ENCODE data around the gene ARMC9. TPM values are rescaled to one million over a fixed set of nuclear protein-coding genes. Genes with fewer than 3 reads are reported as not detected.
"Not testable (repeated sequence)": the region's sequence is repeated elsewhere in the genome, so short reads cannot be mapped to it uniquely, and the experiment has no call there.

The ARMC9 gene
- total and polyA plus RNA-seq, 8 donors = 3.7 to 15.0 (median 8.1) TPM

GRCh38 chr2:231405601-231406367 lies 207.4 kb downstream of the ARMC9 start:
- intact Hi-C loops (cut with DNase I) = not testable (repeated sequence)

GRCh38 chr2:231407686-231408085 lies 209.3 kb downstream of the ARMC9 start:
- Histone ChIP-seq H3K4me1 (peaks cover 10 to 42% (median 22%) of the 10 kb centered on the region in 3 donors), H3K27ac (peak overlapping the region; percentile 43 to 94 (median 80))
- FAIRE-seq; H3K9me3 ChIP-seq; ATAC-seq; H3K4me3 ChIP-seq; intact Hi-C loops (cut with DNase I); H3K36me3 ChIP-seq; H3K27me3 ChIP-seq; DNase-seq: not testable (repeated sequence)
- 11 to 18% methylated on average over 5 of the region's 5 CpGs for WGBS, 2 donors

More at GRCh38 chr2:231405601-231406367, 207.4 kb downstream of the ARMC9 start:
- H3K36me3 ChIP-seq, H3K9me3 ChIP-seq, H3K27me3 ChIP-seq, FAIRE-seq, DNase-seq, H3K4me3 ChIP-seq: not testable (repeated sequence)
- peak; percentile 36 to 65 (median 46) for ATAC-seq
- peaks cover 17 to 45% (median 30%) of the 10 kb centered on the region in 3 donors for H3K4me1 ChIP-seq
- peak in 3 of 4 donors; percentile 27 to 38 (median 36) for TF ChIP-seq CTCF (IDR thresholded peaks at IDR 0.05)
- H3K27ac ChIP-seq = peak overlapping the region; percentile 43 to 94 (median 80)
- WGBS, 2 donors = 10 to 11% methylated on average over 16 of the region's 16 CpGs

- Histone ChIP-seq H3K27ac (peak overlapping the region in 3 of 4 donors; percentile 31 to 94 (median 88)), H3K4me1 (peaks cover 10 to 36% (median 21%) of the 10 kb centered on the region in 3 donors)
- ATAC-seq; FAIRE-seq; H3K9me3 ChIP-seq; H3K27me3 ChIP-seq; H3K4me3 ChIP-seq; H3K36me3 ChIP-seq; intact Hi-C loops (cut with DNase I); DNase-seq: not testable (repeated sequence)
- 39 to 55% methylated on average over 9 of the region's 9 CpGs for WGBS, 2 donors
Measured at GRCh38 chr2:231408304-231408703, 209.9 kb downstream of the ARMC9 start.

GRCh38 chr2:231409776-231410175 lies 211.3 kb downstream of the ARMC9 start:
- Histone ChIP-seq H3K4me3 (no peak overlapping the region), H3K4me1 (peaks cover 10 to 32% (median 16%) of the 10 kb centered on the region in 3 donors), H3K36me3 (no peaks in the 10 kb centered on the region), H3K27ac (peak overlapping the region in 3 of 4 donors; percentile 39 to 94 (median 81)), H3K27me3 (no peaks in the 10 kb centered on the region), H3K9me3 (no peaks in the 10 kb centered on the region)
- 36 to 41% methylated on average over 5 of the region's 5 CpGs for WGBS, 2 donors
- peak in 1 of 4 donors; percentile 18 for ATAC-seq
- DNase-seq = no peak
- intact Hi-C loops (cut with DNase I) = loop anchor here in 2 of 3 donors (5.0 to 10.0 kb wide), 3 partner anchors 117 to 185 kb away; no protein-coding TSS in a partner anchor
- no peak for TF ChIP-seq CTCF (IDR thresholded peaks at IDR 0.05)
- no peak for FAIRE-seq

- ATAC-seq (no peak), FAIRE-seq (no peak), DNase-seq (no peak)
- Histone ChIP-seq H3K36me3 (no peaks in the 10 kb centered on the region), H3K27ac (peak overlapping the region in 2 of 4 donors; percentile 81 to 94), H3K9me3 (no peaks in the 10 kb centered on the region), H3K27me3 (no peaks in the 10 kb centered on the region), H3K4me1 (peaks cover 10 to 30% (median 16%) of the 10 kb centered on the region in 3 donors), H3K4me3 (no peak overlapping the region)
- TF ChIP-seq CTCF (IDR thresholded peaks at IDR 0.05) = no peak
- WGBS, 2 donors = 84 to 85% methylated on average over 6 of the region's 6 CpGs
- intact Hi-C loops (cut with DNase I) = loop anchor here in 2 of 3 donors (5.0 to 10.0 kb wide), 3 partner anchors 118 to 186 kb away; no protein-coding TSS in a partner anchor
Measured at GRCh38 chr2:231410293-231411004, 212.0 kb downstream of the ARMC9 start.
